Measurements from ENCODE around the gene FHOD1.

The FHOD1 gene

DNA sequence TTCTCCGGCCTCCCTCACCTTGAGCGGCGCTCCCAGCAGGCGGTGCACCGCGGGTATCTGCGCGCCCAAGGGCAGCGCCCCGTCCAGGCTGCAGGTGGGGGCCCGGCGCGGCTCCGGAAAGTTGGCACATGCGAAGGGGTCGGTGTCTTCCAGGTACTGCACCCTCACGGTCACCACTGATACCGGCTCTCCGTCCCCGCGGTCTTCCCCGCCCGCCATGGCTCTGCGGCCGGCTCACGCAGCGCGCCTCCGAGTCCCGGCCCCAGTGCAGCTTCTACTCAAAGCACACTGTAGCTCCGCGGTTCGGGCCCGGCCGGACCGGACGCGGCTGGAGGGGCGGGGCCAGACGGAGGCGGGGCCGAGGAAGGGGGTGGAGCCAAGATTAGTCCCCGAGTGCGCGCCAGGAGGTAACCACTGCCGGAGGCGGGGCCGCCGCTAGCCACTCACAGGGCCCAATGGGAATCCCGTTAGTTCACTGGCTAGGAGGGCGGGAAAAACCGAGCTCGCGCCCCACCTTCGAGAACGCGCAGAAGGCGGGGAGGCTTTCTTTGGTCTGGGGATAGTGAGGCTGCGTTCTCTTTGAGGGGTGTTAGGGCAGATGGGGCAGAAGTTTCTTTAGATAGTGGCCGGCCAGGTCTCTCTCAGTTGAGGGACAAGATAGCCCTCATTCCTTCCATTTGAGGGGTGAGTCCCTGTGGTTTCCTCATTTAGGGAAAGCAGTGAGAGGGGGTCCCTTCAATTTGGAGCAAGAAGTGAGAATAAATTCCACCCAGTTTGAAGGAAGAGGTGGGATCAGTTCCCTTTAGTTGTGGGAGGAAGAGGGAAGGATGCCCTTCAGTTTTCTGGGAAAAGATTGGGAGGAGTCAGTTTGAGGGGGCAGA lies at the start of gene FHOD1:
Gene FHOD1, minus strand, starts transcription at position 290 of the 881 bp plus-strand sequence. Its CDS starts 71 bp downstream, at position 219.
- peak; percentile 83 for DNase-seq

DNA sequence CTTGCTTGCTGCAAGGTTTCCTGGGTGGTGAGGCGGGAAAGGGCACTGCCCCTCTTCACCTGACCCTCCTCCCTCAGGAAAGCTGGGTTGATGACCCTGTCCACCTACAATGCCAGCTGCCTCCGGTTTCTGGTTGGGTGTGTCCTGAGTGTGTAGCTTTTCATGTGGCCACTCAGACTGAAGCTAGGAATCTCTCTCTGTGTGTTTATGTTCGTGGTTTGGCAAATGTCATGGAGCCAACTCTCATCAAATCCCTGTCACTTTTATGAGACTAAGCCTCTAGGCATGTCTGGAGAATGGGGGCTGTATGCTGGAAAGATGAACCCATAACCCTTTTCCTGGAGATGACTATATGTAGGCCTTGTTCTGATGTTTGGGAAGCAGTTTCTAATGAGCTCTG lies 49.1 kb upstream of the FHOD1 start:
- no peak for DNase-seq

DNA sequence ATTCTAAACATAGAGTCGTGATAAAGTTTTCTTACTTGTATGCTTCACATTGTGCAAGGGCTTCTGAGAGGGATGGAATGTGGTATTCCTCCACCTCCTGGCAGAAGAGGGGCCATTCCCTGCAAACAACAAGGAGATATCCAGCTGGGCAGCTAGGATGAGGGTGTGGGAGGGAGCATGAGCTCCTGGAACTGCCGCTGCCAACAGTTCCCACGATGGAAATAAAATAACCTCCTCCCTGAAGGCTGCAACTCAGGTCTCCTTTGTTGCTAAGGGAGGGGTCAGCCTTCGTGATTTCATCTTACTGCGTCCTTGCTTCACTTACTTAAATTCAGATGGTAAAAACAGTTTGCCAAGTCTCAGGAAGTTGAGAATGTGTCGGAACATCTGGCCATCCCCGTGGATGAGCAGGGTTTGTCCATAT lies 47.7 kb upstream of the FHOD1 start:
- no peak for DNase-seq

DNA sequence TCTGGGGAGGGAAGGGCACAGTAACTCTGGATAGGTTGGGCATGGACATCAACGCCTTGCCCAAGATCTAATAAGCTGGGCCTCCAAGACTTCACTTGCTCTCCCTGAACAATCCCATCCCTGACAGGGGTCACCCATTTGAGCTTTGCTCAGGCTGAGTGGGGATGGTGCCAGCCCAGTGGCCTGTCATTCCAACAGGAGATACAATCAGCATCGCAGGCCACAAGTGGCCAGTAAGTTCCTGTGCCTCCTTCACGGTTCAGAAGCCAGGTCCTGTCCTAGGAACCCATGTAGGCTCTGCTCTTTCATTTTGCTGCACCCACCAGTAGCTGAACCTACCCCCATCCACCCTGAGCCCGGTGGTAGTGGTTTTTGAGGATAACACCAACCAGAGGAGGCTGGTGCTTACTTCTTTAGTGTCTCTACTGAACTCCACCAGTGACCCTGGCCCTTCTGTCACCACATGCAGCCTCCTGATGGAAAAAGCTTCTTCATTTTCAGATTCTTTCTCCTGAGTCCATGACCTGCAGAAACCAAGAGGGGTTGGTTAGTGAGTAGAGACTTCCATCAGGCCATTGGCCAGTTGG lies 47.0 kb upstream of the FHOD1 start:
- DNase-seq, result no peak

DNA sequence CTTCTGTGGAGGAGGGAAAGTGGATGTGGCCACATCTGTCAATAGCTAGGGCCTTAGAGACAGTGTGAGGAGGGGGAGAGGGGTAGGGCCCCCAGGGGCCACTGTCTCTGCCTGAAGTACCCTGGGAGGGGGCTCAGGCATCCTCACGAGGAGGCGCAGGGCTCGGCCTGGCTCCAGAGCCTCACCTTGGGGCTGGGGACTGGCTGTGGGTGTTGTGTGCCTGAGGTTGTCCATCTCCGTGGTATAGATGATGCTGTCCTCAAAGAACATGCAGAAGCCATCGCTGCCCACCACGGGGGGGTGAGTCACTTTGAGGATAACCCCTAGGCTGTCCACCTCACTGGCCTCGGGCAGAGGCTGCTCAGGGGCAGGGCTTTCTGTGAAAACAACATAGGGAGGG lies 44.2 kb upstream of the FHOD1 start:
- DNase-seq, result no peak

DNA sequence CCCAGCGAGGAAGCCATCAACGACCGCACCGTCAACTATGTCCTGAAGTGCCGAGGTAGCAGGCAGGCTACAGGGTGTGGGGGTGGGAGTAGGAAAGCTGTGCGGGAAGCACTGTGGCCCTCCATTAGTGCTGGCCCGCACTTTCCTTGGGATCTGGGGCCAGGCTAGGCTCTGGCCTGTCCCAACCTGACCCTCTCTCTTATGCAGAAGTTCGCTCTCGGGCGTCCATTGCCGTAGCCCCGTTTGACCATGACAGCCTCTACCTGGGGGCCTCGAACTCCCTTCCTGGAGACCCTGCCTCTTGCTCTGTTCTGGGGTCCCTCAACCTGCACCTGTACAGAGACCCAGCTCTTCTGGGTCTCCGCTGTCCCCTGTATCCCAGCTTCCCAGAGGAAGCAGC lies 40.7 kb upstream of the FHOD1 start:
- no peak for DNase-seq

DNA sequence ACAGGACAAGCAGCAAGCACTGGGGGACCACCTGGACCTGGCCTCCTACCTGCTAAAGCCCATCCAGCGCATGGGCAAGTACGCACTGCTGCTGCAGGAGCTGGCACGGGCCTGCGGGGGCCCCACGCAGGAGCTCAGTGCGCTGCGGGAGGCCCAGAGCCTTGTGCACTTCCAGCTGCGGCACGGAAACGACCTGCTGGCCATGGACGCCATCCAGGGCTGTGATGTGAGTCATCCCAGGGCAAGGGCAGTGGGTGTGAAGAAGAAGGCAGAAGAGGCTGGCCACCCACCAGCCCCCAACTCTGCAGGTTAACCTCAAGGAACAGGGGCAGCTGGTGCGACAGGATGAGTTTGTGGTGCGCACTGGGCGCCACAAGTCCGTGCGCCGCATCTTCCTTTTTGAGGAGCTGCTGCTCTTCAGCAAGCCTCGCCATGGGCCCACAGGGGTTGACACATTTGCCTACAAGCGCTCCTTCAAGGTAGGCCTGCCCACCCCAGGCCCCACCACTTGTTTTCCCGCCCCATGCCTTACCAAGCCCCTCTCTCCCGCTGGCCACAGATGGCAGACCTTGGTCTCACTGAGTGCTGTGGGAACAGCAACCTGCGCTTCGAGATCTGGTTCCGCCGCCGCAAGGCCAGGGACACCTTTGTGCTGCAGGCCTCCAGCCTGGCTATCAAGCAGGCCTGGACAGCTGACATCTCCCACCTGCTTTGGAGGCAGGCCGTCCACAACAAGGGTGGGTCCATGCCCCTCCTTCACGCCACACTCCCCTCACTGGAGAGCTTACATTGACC lies 39.4 kb upstream of the FHOD1 start:
- no peak for DNase-seq

DNA sequence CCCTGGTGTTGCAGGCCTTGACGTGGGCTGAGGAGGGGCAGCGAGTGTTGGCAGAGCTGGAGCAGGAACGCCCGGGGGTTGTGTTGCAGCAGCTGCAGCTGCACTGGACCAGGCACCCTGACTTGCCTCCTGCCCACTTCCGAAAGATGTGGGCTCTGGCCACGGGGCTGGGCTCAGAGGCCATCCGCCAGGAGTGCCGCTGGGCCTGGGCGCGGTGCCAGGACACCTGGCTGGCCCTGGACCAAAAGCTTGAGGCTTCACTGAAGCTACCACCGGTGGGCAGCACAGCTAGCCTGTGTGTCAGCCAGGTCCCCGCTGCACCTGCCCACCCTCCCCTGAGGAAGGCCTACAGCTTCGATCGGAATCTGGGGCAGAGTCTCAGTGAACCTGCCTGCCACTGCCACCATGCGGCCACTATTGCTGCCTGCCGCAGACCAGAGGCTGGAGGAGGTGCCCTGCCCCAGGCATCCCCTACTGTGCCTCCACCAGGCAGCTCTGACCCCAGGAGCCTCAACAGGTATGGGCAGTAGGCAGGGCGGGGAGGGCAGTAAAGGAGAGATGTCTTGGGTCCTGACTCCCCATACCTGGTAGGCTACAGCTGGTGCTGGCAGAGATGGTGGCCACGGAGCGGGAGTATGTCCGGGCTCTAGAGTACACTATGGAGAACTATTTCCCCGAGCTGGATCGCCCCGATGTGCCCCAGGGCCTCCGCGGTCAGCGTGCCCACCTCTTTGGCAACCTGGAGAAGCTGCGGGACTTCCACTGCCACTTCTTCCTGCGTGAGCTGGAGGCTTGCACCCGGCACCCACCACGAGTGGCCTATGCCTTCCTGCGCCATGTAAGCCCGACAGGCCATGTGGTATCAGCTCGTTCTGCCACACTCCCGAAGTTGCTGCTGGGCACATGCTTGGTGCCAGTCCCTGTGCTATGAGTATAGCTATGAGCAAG lies 37.7 kb upstream of the FHOD1 start:
- DNase-seq, result peak; percentile 34

DNA sequence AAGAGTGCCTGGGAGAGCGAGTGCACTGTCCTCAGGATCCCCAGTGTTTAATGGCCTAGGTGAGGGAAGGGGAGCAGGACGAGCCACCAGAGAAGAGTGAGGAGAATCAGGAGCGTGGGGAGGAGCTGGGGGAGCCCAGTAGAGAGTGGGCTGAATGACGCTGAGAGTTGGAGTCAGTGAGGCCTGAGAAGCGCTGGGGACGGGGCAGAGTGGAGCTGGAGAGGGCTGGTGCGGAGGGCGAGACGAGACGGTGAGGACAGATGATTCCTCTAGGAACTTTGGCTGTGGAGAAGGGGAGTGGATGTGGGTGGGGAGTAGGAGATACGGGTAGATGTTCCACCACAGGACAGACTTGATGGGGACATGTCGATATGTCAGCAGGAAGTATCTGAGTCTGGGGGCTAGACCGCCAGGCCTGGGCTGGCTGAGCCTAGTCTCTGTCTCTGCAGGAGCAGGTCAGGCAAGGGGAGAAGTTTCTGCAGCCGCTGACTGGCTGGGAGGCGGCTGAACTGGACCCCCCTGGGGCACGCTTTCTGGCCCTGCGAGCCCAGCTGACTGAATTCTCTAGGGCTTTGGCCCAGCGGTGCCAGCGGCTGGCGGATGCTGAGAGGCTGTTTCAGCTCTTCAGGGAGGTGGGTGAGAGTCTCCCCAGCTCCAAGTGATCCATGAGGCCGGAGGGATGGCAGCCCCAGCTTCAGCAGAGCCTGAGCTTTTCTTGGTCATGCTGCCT lies 36.7 kb upstream of the FHOD1 start:
- DNase-seq, result no peak

DNA sequence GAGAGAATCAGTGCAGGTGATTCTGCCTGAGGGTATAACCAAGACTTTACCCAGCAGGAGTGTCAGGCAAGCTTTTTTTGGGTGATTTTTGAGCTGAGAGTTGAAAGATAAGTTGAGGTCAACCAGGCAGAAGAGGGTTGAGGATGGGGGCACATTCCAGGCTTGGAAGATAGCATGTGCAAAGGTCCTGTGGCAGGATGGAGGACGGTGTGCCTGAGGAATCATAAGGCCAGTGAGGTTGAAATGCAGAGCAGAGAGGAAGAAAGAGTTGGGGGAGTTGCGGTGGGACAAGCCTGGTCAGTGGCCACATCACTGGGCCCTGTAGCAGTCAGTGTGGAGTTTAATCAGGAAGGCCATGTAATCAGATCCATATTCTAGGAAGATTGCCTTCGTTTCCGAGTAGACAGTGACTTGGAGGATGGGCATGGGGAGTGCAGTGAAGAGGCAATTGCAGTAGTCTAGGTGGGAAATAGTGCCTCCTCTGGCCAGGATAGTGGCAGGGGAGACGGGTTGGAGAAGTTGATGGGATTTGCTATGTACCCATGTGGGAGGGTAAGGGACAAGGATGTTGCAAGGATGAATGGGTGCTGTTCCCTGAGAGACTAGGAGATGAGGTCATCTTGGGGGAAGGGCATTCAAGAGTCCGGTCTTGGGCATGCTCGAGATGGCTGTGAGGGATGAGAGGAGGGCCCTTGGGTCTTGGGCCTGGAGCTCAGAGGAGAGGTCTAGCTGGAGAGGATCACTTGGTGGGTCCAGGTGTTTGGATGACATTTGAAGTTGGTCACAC lies 36.0 kb upstream of the FHOD1 start:
- no peak for DNase-seq

DNA sequence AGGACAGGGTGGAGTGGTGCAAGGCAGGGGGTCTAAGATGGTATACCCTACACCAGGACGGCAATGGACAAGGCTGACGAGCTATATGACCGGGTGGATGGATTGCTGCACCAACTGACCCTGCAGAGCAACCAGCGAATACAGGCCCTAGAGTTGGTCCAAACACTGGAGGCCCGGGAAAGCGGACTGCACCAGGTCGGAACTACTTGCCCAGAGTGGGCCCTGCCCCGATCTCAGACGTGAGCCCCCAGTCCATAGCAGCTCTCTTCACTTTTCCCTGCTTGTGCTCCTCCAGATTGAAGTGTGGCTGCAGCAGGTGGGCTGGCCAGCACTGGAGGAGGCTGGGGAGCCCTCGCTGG lies 35.1 kb upstream of the FHOD1 start:
- DNase-seq, result no peak

DNA sequence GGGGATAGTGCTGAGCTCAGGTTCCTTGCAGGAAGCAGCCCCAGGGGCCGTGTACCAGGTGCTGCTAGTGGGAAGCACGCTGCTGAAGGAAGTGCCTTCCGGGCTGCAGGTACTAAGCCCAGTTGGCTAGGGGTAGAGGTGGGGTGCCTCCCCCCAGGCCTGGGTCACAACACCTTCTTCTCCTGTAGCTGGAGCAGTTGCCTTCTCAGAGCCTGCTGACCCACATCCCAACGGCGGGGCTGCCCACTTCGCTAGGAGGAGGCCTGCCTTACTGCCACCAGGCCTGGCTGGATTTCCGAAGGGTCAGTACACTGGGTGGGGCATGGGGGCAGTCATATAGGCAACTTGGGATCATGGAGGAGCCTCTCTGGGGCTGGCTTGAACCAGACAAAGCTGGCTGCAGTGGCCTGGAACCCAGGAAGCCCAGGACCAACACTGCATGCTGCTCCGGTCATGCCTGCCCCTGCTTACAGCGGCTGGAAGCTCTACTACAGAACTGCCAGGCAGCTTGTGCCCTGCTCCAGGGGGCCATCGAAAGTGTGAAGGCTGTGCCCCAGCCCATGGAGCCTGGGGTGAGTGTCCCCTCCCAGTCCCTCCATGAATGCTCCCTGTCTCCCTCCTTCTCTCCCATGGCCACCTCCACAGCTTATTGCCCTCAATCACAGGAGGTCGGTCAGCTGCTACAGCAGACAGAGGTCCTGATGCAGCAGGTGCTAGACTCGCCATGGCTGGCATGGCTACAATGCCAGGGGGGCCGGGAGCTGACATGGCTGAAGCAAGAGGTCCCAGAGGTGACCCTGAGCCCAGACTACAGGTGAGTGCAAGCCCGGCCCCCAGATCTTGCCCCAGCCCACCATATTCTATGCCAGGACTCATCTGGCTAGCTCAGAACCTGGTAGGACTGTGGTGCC lies 34.5 kb upstream of the FHOD1 start:
- no peak for DNase-seq

DNA sequence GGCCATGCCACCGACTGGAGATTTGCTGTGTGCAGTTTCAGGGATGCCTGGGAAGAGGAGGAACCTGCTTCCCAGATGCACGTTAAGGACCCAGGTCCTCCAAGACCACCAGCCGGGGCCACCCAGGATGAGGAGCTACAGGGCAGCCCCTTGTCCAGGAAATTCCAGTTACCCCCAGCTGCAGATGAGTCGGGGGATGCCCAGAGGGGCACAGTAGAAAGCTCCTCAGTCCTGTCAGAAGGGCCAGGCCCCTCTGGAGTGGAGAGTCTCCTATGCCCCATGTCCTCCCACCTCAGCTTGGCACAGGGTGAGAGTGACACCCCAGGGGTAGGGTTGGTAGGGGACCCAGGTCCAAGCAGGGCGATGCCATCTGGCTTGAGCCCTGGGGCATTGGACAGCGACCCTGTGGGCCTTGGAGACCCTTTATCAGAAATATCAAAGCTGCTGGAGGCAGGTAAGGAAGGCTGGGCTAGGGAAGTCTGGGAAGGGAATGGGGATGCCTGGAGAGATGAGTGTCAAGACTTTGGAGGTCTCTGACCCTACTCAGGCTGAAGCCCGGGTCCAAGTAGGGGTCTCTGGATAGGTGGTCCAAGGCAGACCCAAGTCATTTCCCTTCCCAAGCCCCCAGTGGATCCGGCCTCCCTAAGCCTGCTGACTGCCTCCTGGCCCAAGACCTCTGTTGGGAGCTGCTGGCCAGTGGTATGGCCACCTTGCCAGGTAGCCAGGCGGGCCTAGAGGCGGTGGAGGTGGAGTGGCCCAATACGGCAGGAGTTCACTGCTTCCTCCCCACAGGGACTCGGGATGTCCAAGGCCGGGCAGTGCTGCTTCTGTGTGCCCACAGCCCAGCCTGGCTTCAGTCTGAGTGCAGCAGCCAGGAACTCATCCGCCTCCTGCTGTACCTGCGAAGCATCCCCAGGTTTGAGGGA lies 33.1 kb upstream of the FHOD1 start:
- no peak for DNase-seq

DNA sequence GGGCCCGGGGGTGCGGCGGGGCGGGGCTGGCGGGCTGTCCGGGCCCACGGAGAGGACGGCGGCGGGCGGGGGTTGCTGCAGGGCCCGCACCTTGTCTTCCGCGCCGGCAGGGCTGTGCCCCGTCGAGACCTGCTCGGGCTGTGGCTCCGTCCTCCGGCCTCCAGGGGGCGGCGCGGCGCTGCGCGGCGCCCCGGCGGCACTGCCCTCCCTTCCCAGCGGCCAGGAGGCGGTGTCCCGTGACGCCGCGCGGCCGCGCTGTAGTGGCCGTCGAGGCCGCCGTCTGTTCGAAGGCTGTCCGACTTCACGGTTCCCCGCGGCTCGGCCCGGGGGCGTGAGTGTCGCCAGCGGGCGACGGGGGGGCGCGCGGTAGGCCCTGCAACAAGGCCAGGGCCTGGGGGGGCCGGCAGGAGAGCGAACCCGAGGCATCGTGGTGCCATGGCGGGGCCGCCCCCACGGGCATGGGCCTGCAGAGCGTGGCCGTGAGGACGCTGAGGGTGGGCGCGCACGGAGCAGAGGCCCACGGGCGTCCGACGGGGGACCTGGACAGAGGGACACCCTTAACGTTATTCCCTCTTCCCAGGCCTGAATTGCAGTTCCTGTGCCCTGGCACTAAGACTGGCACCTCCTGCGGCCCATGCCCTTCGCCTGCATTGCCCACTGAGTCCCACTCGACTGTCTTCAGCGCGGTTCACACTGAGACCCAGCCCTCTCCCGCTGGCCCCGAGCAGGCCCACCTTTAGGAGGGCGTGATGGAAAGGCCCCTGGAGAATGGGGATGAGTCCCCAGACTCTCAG lies 32.2 kb upstream of the FHOD1 start, which contains the start of gene PLEKHG4:
Gene PLEKHG4, plus strand, starts transcription at position 237 of the 794 bp plus-strand sequence. Its CDS starts 513 bp downstream, at position 750.
- peak; percentile 36 for DNase-seq

DNA sequence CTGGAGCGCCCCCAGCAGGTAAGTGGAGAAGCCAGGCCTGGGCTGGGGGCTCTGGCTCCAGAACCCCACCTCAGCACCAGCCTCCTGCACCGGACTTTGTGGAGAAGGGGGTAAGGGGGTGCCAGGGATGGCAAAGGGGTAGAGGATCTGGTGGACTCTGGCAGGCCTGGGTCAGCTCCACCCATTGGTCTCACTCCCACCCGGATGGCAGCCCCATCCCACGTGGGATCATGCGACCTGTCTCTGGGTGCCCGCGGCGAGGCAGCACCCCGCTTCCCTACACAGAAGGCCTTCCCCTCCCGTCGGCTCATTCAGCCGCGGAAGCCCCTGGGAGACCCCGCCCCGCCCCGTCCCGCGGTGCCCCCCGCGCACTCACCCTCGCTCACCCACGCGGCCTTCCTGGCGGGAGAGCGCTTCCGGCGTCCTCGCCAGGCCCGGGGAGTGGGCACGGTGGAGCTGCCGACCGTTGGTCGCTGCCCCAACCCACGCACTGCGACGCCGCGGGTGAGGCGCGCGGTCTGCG lies 31.6 kb upstream of the FHOD1 start:
- DNase-seq, result no peak

DNA sequence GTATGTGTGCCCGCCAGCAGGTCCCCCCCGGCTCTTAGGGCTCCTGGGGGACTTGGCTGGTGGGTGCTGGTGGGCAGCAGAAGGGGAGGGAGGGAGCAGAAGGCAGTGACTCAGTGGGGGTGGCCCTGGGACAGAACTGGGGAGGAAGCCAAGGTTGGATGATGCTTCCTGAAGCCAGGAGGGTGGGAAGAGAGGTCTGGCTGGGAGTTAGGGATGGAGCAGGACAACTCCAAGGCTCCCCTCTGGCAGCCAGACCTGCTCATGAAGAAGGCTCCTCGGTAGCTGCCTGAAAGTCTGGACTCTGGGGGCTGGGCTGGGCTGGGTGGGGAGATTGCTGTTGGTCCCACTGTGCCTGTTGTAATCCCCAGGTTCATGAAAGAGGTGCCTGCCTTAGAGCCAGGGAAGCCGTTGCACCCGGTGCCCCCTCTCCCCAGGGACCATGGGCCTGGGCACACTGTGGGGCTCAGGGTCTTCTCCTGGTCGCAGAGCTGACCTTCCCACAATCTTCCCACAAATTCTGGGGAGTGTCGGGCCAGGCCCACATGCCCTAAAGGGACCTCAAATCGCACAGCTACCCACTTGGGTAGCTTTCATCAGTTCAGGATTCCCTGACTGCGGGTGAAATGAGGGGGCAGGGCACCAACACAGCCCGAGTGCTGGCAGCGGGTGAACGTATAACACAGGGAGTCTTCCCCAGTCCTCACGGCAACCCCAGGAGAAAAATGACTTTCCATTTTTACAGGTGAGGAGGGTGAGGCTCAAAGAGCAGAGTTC lies 30.9 kb upstream of the FHOD1 start:
- DNase-seq, result no peak

Measured in NCI-H510A (cell line).